Measurements from ENCODE around the gene REEP5.

- TF ChIP-seq POLR2AphosphoS5 (IDR thresholded peaks at IDR 0.05; ENCODE audit: insufficient read depth in 1 of 2, low read depth in 1 of 2): no peak
- no peak for TF ChIP-seq CTCF (IDR thresholded peaks at IDR 0.05)
Observed at GRCh38 chr5:112923148-112923917, 1.3 kb upstream of the REEP5 start.

All from vagina (tissue), 2 donors.